HepG2 (cell line): ENCODE results near the gene NKX6-2.

ENCODE experiments used
- CREB1 ChIP-seq, 2 experiments: fragments of 450-650 bp in 1 of 2; IDR thresholded peaks; 2 replicates each; pipeline ENCODE4 v1.6.1; 2016 to 2017; ENCODE audit warnings: control low read depth in 1 of 2, mild to moderate bottlenecking in 1 of 2, missing compliant biosample characterization in 1 of 2, missing genetic modification characterization in 1 of 2
- CTCF ChIP-seq: sonication (generic); formaldehyde crosslinking; IDR thresholded peaks from 2 replicates; pipeline ENCODE4 v1.5.0; 2020; ENCODE audit warnings: mild to moderate bottlenecking, missing genetic modification reagents, moderate library complexity
- EZH2 ChIP-seq: conservative IDR thresholded peaks from 2 replicates; pipeline ENCODE4 v1.6.1; 2012; ENCODE audit warnings: mild to moderate bottlenecking, low read depth, low read length, moderate library complexity
- POLR2AphosphoS5 ChIP-seq: IDR thresholded peaks from 2 replicates; pipeline ENCODE4 v1.6.1; 2012; ENCODE audit warnings: low read depth, low read length
- RAD51 ChIP-seq: fragments of 450-650 bp; IDR thresholded peaks from 2 replicates; pipeline ENCODE4 v1.6.1; 2016; ENCODE audit warnings: borderline replicate concordance
- RXRA ChIP-seq: sonication (generic); formaldehyde crosslinking; IDR thresholded peaks from 2 replicates; pipeline ENCODE4 v1.5.1; 2020; ENCODE audit warnings: missing genetic modification reagents
- SP1 ChIP-seq, 2 experiments: fragments of 450-650 bp in 1 of 2; sonication (generic) in 1 of 2; formaldehyde crosslinking in 1 of 2; IDR thresholded peaks; 2 replicates each; pipeline versions ENCODE4 v1.4.0 to v1.6.1; 2016 to 2020; ENCODE audit warnings: missing genetic modification reagents in 1 of 2
- SRF ChIP-seq: IDR thresholded peaks from 2 replicates; pipeline ENCODE4 v1.6.1; 2011; ENCODE audit warnings: mild to moderate bottlenecking, low read depth, low read length, moderate library complexity
- TBL1XR1 ChIP-seq: fragments of 150-350 bp; IDR thresholded peaks from 2 replicates; pipeline ENCODE4 v1.6.1; 2014; ENCODE audit warnings: borderline replicate concordance, low read length; ENCODE audit not compliant: partially characterized antibody
- ZBTB49 ChIP-seq: sonication (generic); formaldehyde crosslinking; IDR thresholded peaks from 2 replicates; pipeline ENCODE4 v1.4.0; 2020; ENCODE audit warnings: missing genetic modification reagents, borderline replicate concordance
- TF ChIP-seq, protein P1 (sequence below): sonication (generic); formaldehyde crosslinking; IDR thresholded peaks from 2 replicates; pipeline ENCODE4 v1.9.0; 2021; ENCODE audit warnings: missing genetic modification reagents, borderline replicate concordance

GRCh38 chr10:132735923-132736391 lies 50.0 kb downstream of the NKX6-2 start:
- TF ChIP-seq TBL1XR1 (no peak), EZH2 (no peak), CTCF (CRISPR knock-in tag) (no peak), RAD51 (no peak), RXRA (CRISPR knock-in tag) (no peak), ZBTB49 (CRISPR knock-in tag) (no peak), CREB1 (IDR thresholded peaks at IDR 0.05) (no peak), CREB1 (CRISPR knock-in tag; IDR thresholded peaks at IDR 0.05) (no peak), POLR2AphosphoS5 (no peak), SP1 (IDR thresholded peaks at IDR 0.05) (no peak), SP1 (CRISPR knock-in tag; IDR thresholded peaks at IDR 0.05) (no peak), SRF (no peak)
- TF ChIP-seq, protein P1, sequence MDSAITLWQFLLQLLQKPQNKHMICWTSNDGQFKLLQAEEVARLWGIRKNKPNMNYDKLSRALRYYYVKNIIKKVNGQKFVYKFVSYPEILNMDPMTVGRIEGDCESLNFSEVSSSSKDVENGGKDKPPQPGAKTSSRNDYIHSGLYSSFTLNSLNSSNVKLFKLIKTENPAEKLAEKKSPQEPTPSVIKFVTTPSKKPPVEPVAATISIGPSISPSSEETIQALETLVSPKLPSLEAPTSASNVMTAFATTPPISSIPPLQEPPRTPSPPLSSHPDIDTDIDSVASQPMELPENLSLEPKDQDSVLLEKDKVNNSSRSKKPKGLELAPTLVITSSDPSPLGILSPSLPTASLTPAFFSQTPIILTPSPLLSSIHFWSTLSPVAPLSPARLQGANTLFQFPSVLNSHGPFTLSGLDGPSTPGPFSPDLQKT (CRISPR knock-in tag) = no peak
